Left lung (tissue), 10 donors: Measurements from ENCODE around the gene GRB2. TPM values are rescaled to one million over a fixed set of nuclear protein-coding genes. Genes with fewer than 3 reads are reported as not detected.

Experiments
- ATAC-seq: fragments of 200-7000 bp; cut with Tn5 transposase; one replicate; pipeline ENCODE4 v1.9.1; 2020; ENCODE audit warnings: moderate library complexity
- DNase-seq, 4 donors: peaks; one replicate each; pipeline ENCODE4 v3.0.0-alpha.2; 2013 to 2020
- H3K27ac ChIP-seq, 2 donors: fragments of 200-600 bp; sonication (generic) in 1 of 2; one replicate each; pipeline versions ENCODE4 v1.5.0 to v1.8.0; 2020 to 2021
- H3K27me3 ChIP-seq, 2 donors: fragments of 200-600 bp; sonication (generic) in 1 of 2; one replicate each; pipeline versions ENCODE4 v1.5.0 to v1.8.0; 2020 to 2021
- H3K36me3 ChIP-seq, 2 donors: fragments of 200-600 bp; sonication (generic) in 1 of 2; one replicate each; pipeline versions ENCODE4 v1.5.0 to v1.8.0; 2020 to 2021
- H3K4me1 ChIP-seq, 2 donors: fragments of 200-600 bp; one replicate each; pipeline ENCODE4 v1.8.0; 2021
- H3K4me3 ChIP-seq, 2 donors: fragments of 200-600 bp; sonication (generic) in 1 of 2; one replicate each; pipeline versions ENCODE4 v1.5.0 to v1.8.0; 2020 to 2021; ENCODE audit warnings: mild to moderate bottlenecking in 1 of 2
- H3K9me3 ChIP-seq, 2 donors: fragments of 200-600 bp; sonication (generic) in 1 of 2; one replicate each; pipeline versions ENCODE4 v1.5.0 to v1.8.0; 2020 to 2021
- intact Hi-C, 2 donors: fragments of 100-400 bp; cut with DNase I; formaldehyde crosslinking; loops; one replicate each; pipeline versions ENCODE4 v1.11.2 to v1.14.2; 2022
- microRNA-seq, 2 donors: library from miRNA; unstranded; fragments of <30 nt; microRNA quantifications; one replicate each; pipeline ENCODE4, GENCODE V29; 2019
- polyA plus RNA-seq, 6 donors: library from polyadenylated mRNA; unstranded; fragments of 120-200 nt; gene quantifications; one replicate each; pipeline ENCODE4 v1.2.1, GENCODE V29; 2013; ENCODE audit not compliant: insufficient read length in 6 of 6
- total RNA-seq, 2 donors: library from RNA; stranded (reverse); fragmentation: NEBNext Ultra II Directional; extraction: Animal tissue kit (Norgen Biotek cat#: 25700); gene quantifications; one replicate each; pipeline ENCODE4 v1.2.1, GENCODE V29; 2021
- TF ChIP-seq, protein P1 (sequence below), 2 donors: fragments of 200-600 bp; sonication (generic) in 1 of 2; IDR thresholded peaks; one replicate each; pipeline versions ENCODE4 v1.5.0 to v1.8.0; 2021; ENCODE audit warnings: antibody characterized with exemption in 2 of 2
- donor health status: DM: no; HTN: yes; CAD: no.
- donor health status: DM: no; HTN: no; CAD: no.

GRB2 gene
- total and polyA plus RNA-seq, 8 donors = 81.8 to 214 (median 83.3) TPM

GRCh38 chr17:75270966-75271232 is 134.6 kb downstream of the GRB2 start, which contains the start of gene MIF4GD:
TSS of gene MIF4GD (minus strand) at chr17:75271231. CDS start at chr17:75270195, 1,036 bp downstream.
- intact Hi-C loops = no loop called here
- peaks cover 0 to 50% of the 10 kb centered on the region in 2 donors for H3K36me3 ChIP-seq
- no peak for ATAC-seq
- no peaks in the 10 kb centered on the region for H3K9me3 ChIP-seq
- H3K4me1 ChIP-seq = peaks cover 13 to 63% of the 10 kb centered on the region in 2 donors
- H3K4me3 ChIP-seq = peak within 1 kb of the TSS; percentile 86 to 93
- peak within 1 kb of the TSS; percentile 95 for H3K27ac ChIP-seq
- no peaks in the 10 kb centered on the region for H3K27me3 ChIP-seq
- DNase-seq = peak in 1 of 4 donors; percentile 73
- TF ChIP-seq, protein P1, sequence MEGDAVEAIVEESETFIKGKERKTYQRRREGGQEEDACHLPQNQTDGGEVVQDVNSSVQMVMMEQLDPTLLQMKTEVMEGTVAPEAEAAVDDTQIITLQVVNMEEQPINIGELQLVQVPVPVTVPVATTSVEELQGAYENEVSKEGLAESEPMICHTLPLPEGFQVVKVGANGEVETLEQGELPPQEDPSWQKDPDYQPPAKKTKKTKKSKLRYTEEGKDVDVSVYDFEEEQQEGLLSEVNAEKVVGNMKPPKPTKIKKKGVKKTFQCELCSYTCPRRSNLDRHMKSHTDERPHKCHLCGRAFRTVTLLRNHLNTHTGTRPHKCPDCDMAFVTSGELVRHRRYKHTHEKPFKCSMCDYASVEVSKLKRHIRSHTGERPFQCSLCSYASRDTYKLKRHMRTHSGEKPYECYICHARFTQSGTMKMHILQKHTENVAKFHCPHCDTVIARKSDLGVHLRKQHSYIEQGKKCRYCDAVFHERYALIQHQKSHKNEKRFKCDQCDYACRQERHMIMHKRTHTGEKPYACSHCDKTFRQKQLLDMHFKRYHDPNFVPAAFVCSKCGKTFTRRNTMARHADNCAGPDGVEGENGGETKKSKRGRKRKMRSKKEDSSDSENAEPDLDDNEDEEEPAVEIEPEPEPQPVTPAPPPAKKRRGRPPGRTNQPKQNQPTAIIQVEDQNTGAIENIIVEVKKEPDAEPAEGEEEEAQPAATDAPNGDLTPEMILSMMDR (IDR thresholded peaks at IDR 0.05) = no peak

DNA sequence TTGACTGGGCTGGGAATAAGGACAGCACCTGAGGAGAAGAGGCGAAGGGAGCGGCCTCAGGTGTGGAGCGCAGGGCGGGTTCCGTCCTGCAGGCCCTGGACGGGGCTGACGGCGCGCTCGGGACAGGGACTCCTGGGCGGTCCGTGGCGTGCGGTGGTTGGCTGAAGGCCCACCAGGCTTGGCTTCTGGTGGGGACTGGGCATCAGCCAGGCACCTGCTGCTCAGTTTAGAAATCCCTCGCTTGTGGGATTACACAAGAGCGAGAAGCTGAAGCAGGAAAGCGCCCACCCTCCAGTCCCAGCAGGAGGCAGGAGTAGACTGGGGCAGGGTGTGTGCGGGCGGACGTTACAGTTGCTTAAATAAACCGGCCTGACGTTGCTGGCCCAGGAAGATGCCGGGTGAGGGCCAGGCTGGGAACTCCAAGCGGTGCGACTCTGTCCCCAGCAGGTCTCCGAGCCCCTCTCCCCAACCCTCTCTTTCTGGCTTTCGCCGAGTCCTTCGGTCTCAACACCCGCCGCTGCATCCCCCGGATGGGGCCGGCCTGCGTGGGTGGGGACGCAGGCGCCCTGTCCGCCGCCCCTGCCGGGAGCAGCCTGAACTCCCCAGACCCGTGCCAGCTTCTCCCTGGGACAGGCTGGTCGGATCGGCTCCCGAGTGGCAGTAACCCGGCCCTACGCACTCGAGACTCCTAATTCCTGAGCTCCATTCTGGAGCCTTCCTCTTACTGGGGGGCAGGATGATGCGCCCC is 135.1 kb downstream of the GRB2 start:
- ATAC-seq = peak; percentile 63
- DNase-seq = peak in 3 of 4 donors; percentile 70 to 91 (median 72)
- Histone ChIP-seq H3K27ac (peak overlapping the region; percentile 95), H3K27me3 (no peaks in the 10 kb centered on the region), H3K4me1 (peaks cover 13 to 68% of the 10 kb centered on the region in 2 donors), H3K9me3 (no peaks in the 10 kb centered on the region), H3K36me3 (peaks cover 0 to 51% of the 10 kb centered on the region in 2 donors), H3K4me3 (peak overlapping the region; percentile 86 to 93)
- intact Hi-C loops = no loop called here
- TF ChIP-seq, protein P1 (IDR thresholded peaks at IDR 0.05) = no peak

DNA sequence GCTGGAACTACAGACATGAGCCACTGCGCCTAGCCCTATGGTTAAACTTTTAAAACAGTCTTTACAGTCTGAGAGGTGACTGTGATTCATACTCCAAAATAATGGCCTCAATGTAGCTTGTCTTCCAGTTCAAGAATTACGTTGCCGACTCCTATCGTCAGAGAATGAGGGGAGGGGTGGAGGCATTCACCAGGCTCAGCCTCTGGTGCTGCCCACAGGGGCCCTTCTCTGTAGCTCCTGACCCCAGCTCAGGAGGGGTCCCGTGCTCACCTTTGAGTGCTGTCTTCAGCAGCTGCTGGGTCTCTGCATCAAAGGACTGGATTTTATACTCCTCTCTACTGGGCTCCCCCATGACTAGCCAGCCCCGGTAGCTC is 135.6 kb downstream of the GRB2 start:
- Histone ChIP-seq H3K36me3 (peaks cover 0 to 51% of the 10 kb centered on the region in 2 donors), H3K4me3 (peak overlapping the region; percentile 86 to 93), H3K4me1 (peaks cover 13 to 73% of the 10 kb centered on the region in 2 donors), H3K27me3 (no peaks in the 10 kb centered on the region), H3K27ac (peak overlapping the region; percentile 95), H3K9me3 (no peaks in the 10 kb centered on the region)
- TF ChIP-seq, protein P1 (IDR thresholded peaks at IDR 0.05) = no peak
- intact Hi-C loops = no loop called here
- ATAC-seq (no peak), DNase-seq (no peak)

Small RNAs within 50 kb of the gene (microRNA-seq; reads per million reads assigned to microRNA genes)
- 0 to 0.17 reads per million in 2 donors for gene MIR3678

Other genes starting within 250 kb of the GRB2 start
- 100 to 1,000 TPM; 321 to 344 TPM for gene SUMO2, start 222.7 kb downstream of the GRB2 start, total RNA-seq
- gene SUMO2, start 222.7 kb downstream of the GRB2 start, polyA plus RNA-seq = 100 to 1,000 TPM; 607 to 735 (median 686) TPM
- 10 to 100 TPM; 53.3 to 72.1 TPM for gene NUP85, start 200.0 kb downstream of the GRB2 start, total RNA-seq
- 100 to 1,000 TPM in 1 of 6 donors, 10 to 100 TPM in 5; 73.3 to 101 (median 79.7) TPM for gene NUP85, start 200.0 kb downstream of the GRB2 start, polyA plus RNA-seq
- gene GGA3, start 144.1 kb downstream of the GRB2 start, total RNA-seq = 10 to 100 TPM; 46.2 to 54.7 TPM
- gene GGA3, start 144.1 kb downstream of the GRB2 start, polyA plus RNA-seq = 10 to 100 TPM; 41.2 to 49.4 (median 44.0) TPM
- 10 to 100 TPM; 41.0 to 41.6 TPM for gene MRPS7, start 143.8 kb downstream of the GRB2 start, total RNA-seq
- gene MRPS7, start 143.8 kb downstream of the GRB2 start, polyA plus RNA-seq = 10 to 100 TPM; 55.8 to 70.4 (median 58.7) TPM
- 10 to 100 TPM; 22.6 to 25.4 TPM for gene MIF4GD, start 134.4 kb downstream of the GRB2 start, total RNA-seq
- gene MIF4GD, start 134.4 kb downstream of the GRB2 start, polyA plus RNA-seq = 10 to 100 TPM; 12.7 to 17.2 (median 14.7) TPM
- 10 to 100 TPM; 17.7 to 29.7 TPM for gene SLC25A19, start 116.2 kb downstream of the GRB2 start, total RNA-seq
- gene SLC25A19, start 116.2 kb downstream of the GRB2 start, polyA plus RNA-seq = 1 to 10 TPM; 5.9 to 8.1 (median 6.9) TPM
- gene TMEM94, start 51.0 kb upstream of the GRB2 start, total RNA-seq = 10 to 100 TPM; 68.4 to 74.3 TPM
- gene TMEM94, start 51.0 kb upstream of the GRB2 start, polyA plus RNA-seq = 10 to 100 TPM; 68.5 to 91.7 (median 83.1) TPM
- 10 to 100 TPM; 43.8 to 74.4 TPM for gene CASKIN2, start 109.9 kb upstream of the GRB2 start, total RNA-seq
- 10 to 100 TPM; 17.9 to 31.3 (median 26.0) TPM for gene CASKIN2, start 109.9 kb upstream of the GRB2 start, polyA plus RNA-seq
- gene TSEN54, start 110.8 kb upstream of the GRB2 start, total RNA-seq = 10 to 100 TPM; 15.8 to 22.9 TPM
- 10 to 100 TPM; 38.4 to 54.0 (median 41.9) TPM for gene TSEN54, start 110.8 kb upstream of the GRB2 start, polyA plus RNA-seq
- 100 to 1,000 TPM; 161 to 173 TPM for gene LLGL2, start 120.0 kb upstream of the GRB2 start, total RNA-seq
- gene LLGL2, start 120.0 kb upstream of the GRB2 start, polyA plus RNA-seq = 10 to 100 TPM; 38.0 to 66.0 (median 48.1) TPM
- gene MYO15B, start 182.1 kb upstream of the GRB2 start, total RNA-seq = 100 to 1,000 TPM; 125 to 127 TPM
- 100 to 1,000 TPM; 163 to 350 (median 238) TPM for gene MYO15B, start 182.1 kb upstream of the GRB2 start, polyA plus RNA-seq
- 1 to 10 TPM; 1.0 to 1.7 TPM for gene SMIM5, start 227.8 kb upstream of the GRB2 start, total RNA-seq
- gene SMIM5, start 227.8 kb upstream of the GRB2 start, polyA plus RNA-seq = 1 to 10 TPM; 1.7 to 3.4 (median 2.4) TPM